Suppressor macrophage treated with lipopolysaccharide for 1 hour (primary cell): ENCODE measurements around the gene CDKN1C.

ENCODE experiments used
- DNase-seq, 3 donors: peaks; one replicate each; pipeline ENCODE4 v3.0.0-alpha.2; 2020 to 2022

Gene CDKN1C

GRCh38 chr11:2904153-2905052, 18.8 kb upstream of the CDKN1C start:
- no peak for DNase-seq

GRCh38 chr11:2903672-2904011, 18.1 kb upstream of the CDKN1C start:
- no peak for DNase-seq

- no peak for DNase-seq
Measured at GRCh38 chr11:2902784-2903671, 17.5 kb upstream of the CDKN1C start.

- peak; percentile 96 to 97 (median 96) for DNase-seq
Measured at GRCh38 chr11:2901854-2902783, 16.5 kb upstream of the CDKN1C start.

- DNase-seq: no peak
Measured at GRCh38 chr11:2901196-2901796, 15.7 kb upstream of the CDKN1C start.

- DNase-seq: peak; percentile 73 to 77 (median 75)
Measured at GRCh38 chr11:2899080-2899783, 13.7 kb upstream of the CDKN1C start.

GRCh38 chr11:2898366-2899079, 12.9 kb upstream of the CDKN1C start:
- DNase-seq: peak; percentile 90 to 93 (median 91)

- DNase-seq: no peak
Measured at GRCh38 chr11:2897048-2897447, 11.5 kb upstream of the CDKN1C start.

- no peak for DNase-seq
Measured at GRCh38 chr11:2896047-2896446, 10.5 kb upstream of the CDKN1C start.

GRCh38 chr11:2893935-2894334, 8.4 kb upstream of the CDKN1C start:
- DNase-seq: no peak

GRCh38 chr11:2892967-2893528, 7.5 kb upstream of the CDKN1C start:
- peak; percentile 39 to 66 (median 47) for DNase-seq

- DNase-seq: peak in 2 of 3 donors; percentile 47 to 69
Measured at GRCh38 chr11:2892215-2892966, 6.8 kb upstream of the CDKN1C start.

GRCh38 chr11:2891326-2892214, 6.0 kb upstream of the CDKN1C start:
- peak in 1 of 3 donors; percentile 44 for DNase-seq

- DNase-seq: no peak
Measured at GRCh38 chr11:2890466-2891294, 5.1 kb upstream of the CDKN1C start.

- DNase-seq: no peak
Measured at GRCh38 chr11:2889362-2890273, 4.0 kb upstream of the CDKN1C start.

- peak; percentile 85 to 94 (median 93) for DNase-seq
Measured at GRCh38 chr11:2888266-2888968, 2.8 kb upstream of the CDKN1C start.
